Neural progenitor cell (in vitro differentiated cells): ENCODE results near the gene PLEK. TPM values are rescaled to one million over a fixed set of nuclear protein-coding genes. Genes with fewer than 3 reads are reported as not detected.
"Not testable (repeated sequence)": the region's sequence is repeated elsewhere in the genome, so short reads cannot be mapped to it uniquely, and the experiment has no call there.

ENCODE experiments used
- DNase-seq: peaks from one replicate; pipeline ENCODE4 v3.0.0-alpha.2; 2016; ENCODE audit warnings: low spot score
- H2AFZ ChIP-seq: fragments of 200-600 bp; sonication (generic); replicated peaks from 2 replicates; pipeline ENCODE4 v1.6.1; 2016; ENCODE audit warnings: antibody characterized with exemption
- H3F3A ChIP-seq: fragments of 200-600 bp; sonication (generic); 2 replicates; pipeline ENCODE4 v1.6.1; 2016; ENCODE audit warnings: antibody characterized with exemption, low read depth
- H3K27ac ChIP-seq: fragments of 200-600 bp; sonication (generic); 2 replicates; pipeline ENCODE4 v1.5.1; 2016; ENCODE audit warnings: mild to moderate bottlenecking
- H3K27me3 ChIP-seq: fragments of 200-600 bp; sonication (generic); 2 replicates; pipeline ENCODE4 v1.6.1; 2016; ENCODE audit warnings: mild to moderate bottlenecking, moderate library complexity
- H3K36me3 ChIP-seq: fragments of 200-600 bp; sonication (generic); 2 replicates; pipeline ENCODE4 v1.5.1; 2016
- H3K4me1 ChIP-seq: fragments of 200-600 bp; sonication (generic); 2 replicates; pipeline ENCODE4 v1.6.1; 2016; ENCODE audit warnings: mixed run types
- H3K4me2 ChIP-seq: fragments of 200-600 bp; sonication (generic); 2 replicates; pipeline ENCODE4 v1.6.1; 2016
- H3K4me3 ChIP-seq: fragments of 200-600 bp; sonication (generic); 2 replicates; pipeline ENCODE4 v1.5.1; 2016
- H3K79me2 ChIP-seq: fragments of 200-600 bp; sonication (generic); 2 replicates; pipeline ENCODE4 v1.6.1; 2016; ENCODE audit warnings: low read depth
- H3K9ac ChIP-seq: fragments of 200-600 bp; sonication (generic); 2 replicates; pipeline ENCODE4 v1.6.1; 2016
- H3K9me3 ChIP-seq: fragments of 200-600 bp; sonication (generic); 2 replicates; pipeline ENCODE4 v1.5.1; 2016; ENCODE audit warnings: low read depth
- H4K20me1 ChIP-seq: fragments of 200-600 bp; sonication (generic); 2 replicates; pipeline ENCODE4 v1.6.1; 2016; ENCODE audit warnings: low read depth
- H3K27ac Mint-ChIP-seq: 3 replicates; pipeline ENCODE4 v1.8.0; 2021; ENCODE audit warnings: mixed read lengths
- H3K27me3 Mint-ChIP-seq: 2 replicates; pipeline ENCODE4 v1.8.0; 2022; ENCODE audit warnings: low read depth, mild to moderate bottlenecking, inconsistent platforms, moderate library complexity, mixed read lengths; ENCODE audit not compliant: insufficient read depth
- H3K36me3 Mint-ChIP-seq: 3 replicates; pipeline ENCODE4 v1.8.0; 2021; ENCODE audit warnings: mixed read lengths
- H3K4me1 Mint-ChIP-seq: 3 replicates; pipeline ENCODE4 v1.8.0; 2021; ENCODE audit warnings: mixed read lengths
- H3K4me3 Mint-ChIP-seq: 3 replicates; pipeline ENCODE4 v1.8.0; 2021; ENCODE audit warnings: mild to moderate bottlenecking, moderate library complexity, mixed read lengths
- H3K9me3 Mint-ChIP-seq: 3 replicates; pipeline ENCODE4 v1.8.0; 2020; ENCODE audit warnings: mixed read lengths
- CTCF ChIP-seq: fragments of 200-600 bp; sonication (generic); IDR thresholded peaks from 2 replicates; pipeline ENCODE4 v1.5.1; 2017; ENCODE audit warnings: antibody characterized with exemption, mild to moderate bottlenecking
- EZH2 ChIP-seq: fragments of 200-600 bp; sonication (generic); IDR thresholded peaks from 2 replicates; pipeline ENCODE4 v1.6.1; 2017; ENCODE audit warnings: antibody characterized with exemption, mild to moderate bottlenecking, moderate library complexity
- EZH2phosphoT487 ChIP-seq: fragments of 200-600 bp; sonication (generic); IDR thresholded peaks from 2 replicates; pipeline ENCODE4 v1.6.1; 2017; ENCODE audit warnings: antibody characterized with exemption
- total RNA-seq: library from RNA; depleted of rRNA; stranded (reverse); fragments of >200 nt; gene quantifications from 2 replicates; pipeline ENCODE4 v1.2.3, GENCODE V29; 2015; ENCODE audit warnings: low replicate concordance

PLEK gene
- total RNA-seq, 1 donor from 2014 or later: not detected

GRCh38 chr2:68391869-68392268, 26.8 kb downstream of the PLEK start:
- H3K4me3 Mint-ChIP-seq: no peak overlapping the region
- Histone ChIP-seq H4K20me1 (no peaks in the 10 kb centered on the region), H3F3A (no peaks in the 10 kb centered on the region), H3K4me3 (no peak overlapping the region), H3K36me3 (no peaks in the 10 kb centered on the region), H3K9me3 (no peaks in the 10 kb centered on the region), H3K27ac (no peak overlapping the region), H3K4me2 (no peak overlapping the region), H3K9ac (no peak overlapping the region), H3K79me2 (no peaks in the 10 kb centered on the region), H3K4me1 (peaks cover 12% of the 10 kb centered on the region), H3K27me3 (no peaks in the 10 kb centered on the region), H2AFZ (no peak overlapping the region)
- H3K36me3 Mint-ChIP-seq: no peaks in the 10 kb centered on the region
- H3K9me3 Mint-ChIP-seq: no peaks in the 10 kb centered on the region
- H3K27me3 Mint-ChIP-seq: no peaks in the 10 kb centered on the region
- DNase-seq: no peak
- TF ChIP-seq EZH2phosphoT487 (no peak), CTCF (no peak), EZH2 (no peak)
- peaks cover 8% of the 10 kb centered on the region for H3K4me1 Mint-ChIP-seq
- no peak overlapping the region for H3K27ac Mint-ChIP-seq

GRCh38 chr2:68396093-68396492, 31.0 kb downstream of the PLEK start:
- H3K9ac ChIP-seq: no peak overlapping the region
- Mint-ChIP-seq H3K4me3 (no peak overlapping the region), H3K27ac (no peak overlapping the region), H3K36me3 (no peaks in the 10 kb centered on the region), H3K9me3 (peaks cover 10% of the 10 kb centered on the region), H3K4me1 (no peaks in the 10 kb centered on the region), H3K27me3 (peaks cover 2% of the 10 kb centered on the region)
- H3K79me2 ChIP-seq: no peaks in the 10 kb centered on the region
- H3K9me3 ChIP-seq: no peaks in the 10 kb centered on the region
- H2AFZ ChIP-seq: no peak overlapping the region
- no peak overlapping the region for H3K4me2 ChIP-seq
- H3K4me3 ChIP-seq: no peak overlapping the region
- no peaks in the 10 kb centered on the region for H3K4me1 ChIP-seq
- no peak for TF ChIP-seq EZH2phosphoT487
- H3F3A ChIP-seq: no peaks in the 10 kb centered on the region
- H3K36me3 ChIP-seq: no peaks in the 10 kb centered on the region
- no peak for DNase-seq
- no peaks in the 10 kb centered on the region for H3K27me3 ChIP-seq
- H3K27ac ChIP-seq: no peak overlapping the region
- no peaks in the 10 kb centered on the region for H4K20me1 ChIP-seq

GRCh38 chr2:68397704-68398263, 32.7 kb downstream of the PLEK start:
- H3K9me3 Mint-ChIP-seq: peaks cover 13% of the 10 kb centered on the region
- H2AFZ ChIP-seq, H4K20me1 ChIP-seq, H3K9ac ChIP-seq, H3K27ac ChIP-seq, H3K27me3 ChIP-seq, H3K36me3 ChIP-seq, DNase-seq, H3K4me1 Mint-ChIP-seq, H3K4me1 ChIP-seq, H3F3A ChIP-seq, H3K79me2 ChIP-seq, H3K9me3 ChIP-seq, H3K4me3 Mint-ChIP-seq, H3K4me3 ChIP-seq, H3K27me3 Mint-ChIP-seq, H3K36me3 Mint-ChIP-seq, H3K4me2 ChIP-seq, H3K27ac Mint-ChIP-seq: not testable (repeated sequence)

GRCh38 chr2:68403199-68403644, 38.1 kb downstream of the PLEK start:
- Histone ChIP-seq H3K79me2 (no peaks in the 10 kb centered on the region), H3K4me3 (no peak overlapping the region), H3K27ac (no peak overlapping the region), H3K9ac (no peak overlapping the region), H3K4me2 (no peak overlapping the region), H3K9me3 (no peaks in the 10 kb centered on the region), H3F3A (no peaks in the 10 kb centered on the region), H2AFZ (no peak overlapping the region), H4K20me1 (no peaks in the 10 kb centered on the region), H3K27me3 (peaks cover 15% of the 10 kb centered on the region), H3K4me1 (no peaks in the 10 kb centered on the region), H3K36me3 (no peaks in the 10 kb centered on the region)
- Mint-ChIP-seq H3K4me1 (peaks cover 13% of the 10 kb centered on the region), H3K4me3 (no peak overlapping the region), H3K36me3 (no peaks in the 10 kb centered on the region), H3K9me3 (peaks cover 15% of the 10 kb centered on the region), H3K27ac (no peak overlapping the region), H3K27me3 (no peaks in the 10 kb centered on the region)
- TF ChIP-seq EZH2 (no peak), EZH2phosphoT487 (no peak), CTCF (no peak)
- DNase-seq: no peak
